DMS153 (cell line): Measurements from ENCODE around the gene SNRNP25.
A peak's percentile ranks its signal among the peaks of the same experiment; 100 is the strongest.

Source experiments
- DNase-seq: peaks from one replicate; lab custom pipeline; 2025; lab: John Stamatoyannopoulos, UW

The SNRNP25 gene

DNA sequence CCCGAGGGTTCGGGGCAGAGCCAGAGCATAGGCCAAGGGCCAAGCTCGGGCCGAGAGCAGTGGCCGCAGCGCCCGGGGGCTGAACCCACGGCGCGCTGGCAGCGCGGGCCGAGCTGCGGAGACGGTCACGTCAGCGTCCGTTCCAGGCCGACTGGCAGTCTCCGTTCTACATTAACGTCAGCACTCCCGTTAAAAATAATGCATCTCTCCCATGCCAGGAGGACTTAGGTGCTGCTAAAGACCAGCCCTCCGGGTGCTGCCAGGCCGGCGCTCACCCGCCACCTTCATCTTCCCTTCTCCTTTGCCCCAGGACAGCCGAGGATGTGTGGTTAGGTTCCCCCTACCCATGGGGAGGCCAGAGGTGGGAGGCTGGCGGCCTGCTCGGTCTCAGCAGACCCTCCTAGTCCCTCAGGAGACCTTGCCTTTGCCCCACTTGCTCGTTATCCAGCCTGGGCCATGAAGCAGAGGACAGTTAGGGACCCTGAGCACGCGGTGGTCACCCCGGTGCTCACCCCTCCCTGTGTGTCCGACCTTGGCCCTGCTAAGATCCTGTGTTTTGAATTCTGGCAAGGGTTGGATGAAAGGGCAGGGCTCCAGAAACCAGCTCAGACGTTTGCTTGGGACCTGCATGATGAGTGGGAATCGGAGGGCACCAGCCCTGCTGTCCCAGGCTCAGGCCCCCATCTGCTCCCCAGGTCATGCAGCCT lies 25.0 kb downstream of the SNRNP25 start:
- no peak for DNase-seq

GRCh38 chr16:79151-80054 lies 25.8 kb downstream of the SNRNP25 start:
- DNase-seq, result no peak

DNA sequence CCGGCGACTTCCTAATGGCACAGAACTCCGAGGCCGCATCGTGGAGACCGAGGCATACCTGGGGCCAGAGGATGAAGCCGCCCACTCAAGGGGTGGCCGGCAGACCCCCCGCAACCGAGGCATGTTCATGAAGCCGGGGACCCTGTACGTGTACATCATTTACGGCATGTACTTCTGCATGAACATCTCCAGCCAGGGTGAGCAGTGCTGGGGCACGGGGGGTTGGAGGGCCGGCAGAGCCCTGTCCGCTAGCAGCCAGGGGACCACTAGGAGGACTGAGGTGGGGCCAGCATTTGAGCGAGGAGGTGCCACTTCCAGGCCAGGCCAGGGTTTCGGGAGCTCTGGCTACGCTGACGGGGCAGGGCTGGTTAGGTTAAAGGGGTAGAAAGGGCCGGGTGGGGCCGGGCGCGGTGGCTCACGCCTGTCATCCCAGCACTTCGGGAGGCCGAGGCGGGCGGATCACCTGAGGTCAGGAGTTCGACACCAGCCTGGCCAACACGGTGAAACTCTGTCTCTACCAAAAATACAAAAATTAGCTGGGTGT lies 29.5 kb downstream of the SNRNP25 start:
- DNase-seq, result no peak

- peak; percentile 57 for DNase-seq
Observed at GRCh38 chr16:83781-84615, 30.4 kb downstream of the SNRNP25 start.

- DNase-seq, result peak; percentile 98
Observed at GRCh38 chr16:84718-85406, 31.2 kb downstream of the SNRNP25 start.

DNA sequence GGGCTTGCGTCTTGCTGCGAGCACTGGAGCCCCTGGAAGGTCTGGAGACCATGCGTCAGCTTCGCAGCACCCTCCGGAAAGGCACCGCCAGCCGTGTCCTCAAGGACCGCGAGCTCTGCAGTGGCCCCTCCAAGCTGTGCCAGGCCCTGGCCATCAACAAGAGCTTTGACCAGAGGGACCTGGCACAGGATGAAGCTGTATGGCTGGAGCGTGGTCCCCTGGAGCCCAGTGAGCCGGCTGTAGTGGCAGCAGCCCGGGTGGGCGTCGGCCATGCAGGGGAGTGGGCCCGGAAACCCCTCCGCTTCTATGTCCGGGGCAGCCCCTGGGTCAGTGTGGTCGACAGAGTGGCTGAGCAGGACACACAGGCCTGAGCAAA lies 31.8 kb downstream of the SNRNP25 start:
- no peak for DNase-seq

GRCh38 chr16:85865-86264 lies 32.2 kb downstream of the SNRNP25 start:
- no peak for DNase-seq

DNA sequence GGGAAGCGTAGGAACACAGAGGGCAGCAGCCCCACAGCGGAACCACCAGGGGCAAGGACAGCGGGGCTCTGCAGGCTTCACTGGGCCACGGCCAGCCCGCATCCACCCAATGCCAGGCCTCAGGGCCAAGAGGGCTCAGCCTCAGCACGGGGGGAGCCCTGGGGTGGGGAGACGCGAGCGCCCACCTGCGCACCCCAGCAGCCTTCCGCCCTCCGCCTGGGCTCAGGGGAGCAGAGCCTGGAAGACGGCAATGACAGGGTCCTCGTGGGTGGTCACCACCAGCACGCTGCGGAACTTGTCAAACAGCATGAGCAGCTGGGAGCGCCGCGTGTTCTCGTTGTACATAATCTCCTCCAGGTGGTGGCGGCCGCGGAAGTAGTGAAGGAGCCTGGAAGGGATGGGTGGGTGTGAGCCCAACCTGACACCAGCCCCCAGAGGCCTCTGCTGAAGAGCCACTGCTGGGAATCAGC lies 32.9 kb downstream of the SNRNP25 start:
- DNase-seq, result no peak

- DNase-seq, result no peak
Observed at GRCh38 chr16:88613-89012, 35.0 kb downstream of the SNRNP25 start.

GRCh38 chr16:89391-90302 lies 36.0 kb downstream of the SNRNP25 start:
- DNase-seq, result no peak

GRCh38 chr16:91484-91883 lies 37.9 kb downstream of the SNRNP25 start:
- peak; percentile 55 for DNase-seq

- no peak for DNase-seq
Observed at GRCh38 chr16:92431-93339, 39.1 kb downstream of the SNRNP25 start.

DNA sequence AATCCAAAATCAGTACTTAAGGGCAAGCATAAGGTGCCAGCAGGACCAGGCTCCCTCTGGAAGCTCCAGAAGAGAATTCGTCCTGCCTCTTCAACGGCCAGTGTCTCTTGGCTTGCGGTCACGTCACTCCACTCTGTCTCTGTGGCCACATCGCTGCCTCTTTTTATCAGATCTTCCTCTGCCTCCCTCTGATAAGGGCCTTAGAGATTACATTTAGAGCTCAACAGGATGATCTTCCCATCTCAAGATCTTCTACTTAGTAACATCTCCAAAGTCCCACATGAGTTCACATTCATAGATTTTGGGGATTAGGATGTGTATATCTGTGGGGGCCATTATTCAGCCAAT lies 41.3 kb downstream of the SNRNP25 start:
- no peak for DNase-seq

- DNase-seq, result peak; percentile 71
Observed at GRCh38 chr16:96935-97381, 43.3 kb downstream of the SNRNP25 start.

DNA sequence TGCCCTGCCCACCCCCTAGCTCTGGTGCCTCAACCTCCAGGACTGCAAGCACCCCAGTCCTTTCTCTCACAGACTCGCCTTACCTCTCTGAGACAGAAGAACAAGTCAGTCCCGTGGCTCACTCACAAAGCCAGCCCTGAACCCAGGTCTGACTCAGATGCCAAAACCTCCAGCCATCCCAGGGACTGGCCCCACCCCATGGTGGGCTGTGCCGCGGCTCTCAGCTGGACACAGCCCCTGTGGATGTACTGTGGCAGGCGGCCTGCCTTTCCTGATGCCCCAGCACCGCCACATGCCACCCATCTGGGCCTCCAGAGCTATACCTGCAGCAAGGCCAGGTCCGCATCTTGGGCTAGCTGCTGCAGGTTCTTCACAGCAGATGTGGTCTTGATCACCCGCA lies 44.2 kb downstream of the SNRNP25 start:
- no peak for DNase-seq

- no peak for DNase-seq
Observed at GRCh38 chr16:100989-101388, 47.4 kb downstream of the SNRNP25 start.

DNA sequence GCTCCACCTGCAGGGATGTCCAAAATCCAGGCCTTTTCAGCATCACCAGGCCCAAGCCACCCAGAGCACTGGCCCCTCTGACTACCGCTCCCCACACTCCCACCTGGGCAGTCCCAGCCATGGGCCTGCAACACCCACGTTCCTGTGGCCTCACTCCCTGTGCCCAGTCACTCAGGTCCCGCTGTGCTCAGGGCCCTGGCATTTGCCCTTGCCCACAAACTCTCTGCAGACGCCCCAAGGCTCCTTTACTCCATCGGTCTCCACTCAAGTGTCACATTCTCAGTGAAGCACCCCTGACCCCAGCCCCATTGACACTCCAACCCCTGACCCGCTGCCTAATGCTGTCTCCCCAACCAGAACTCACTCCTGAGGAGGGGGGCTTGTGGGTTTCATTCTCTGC lies 48.0 kb downstream of the SNRNP25 start:
- no peak for DNase-seq

DNA sequence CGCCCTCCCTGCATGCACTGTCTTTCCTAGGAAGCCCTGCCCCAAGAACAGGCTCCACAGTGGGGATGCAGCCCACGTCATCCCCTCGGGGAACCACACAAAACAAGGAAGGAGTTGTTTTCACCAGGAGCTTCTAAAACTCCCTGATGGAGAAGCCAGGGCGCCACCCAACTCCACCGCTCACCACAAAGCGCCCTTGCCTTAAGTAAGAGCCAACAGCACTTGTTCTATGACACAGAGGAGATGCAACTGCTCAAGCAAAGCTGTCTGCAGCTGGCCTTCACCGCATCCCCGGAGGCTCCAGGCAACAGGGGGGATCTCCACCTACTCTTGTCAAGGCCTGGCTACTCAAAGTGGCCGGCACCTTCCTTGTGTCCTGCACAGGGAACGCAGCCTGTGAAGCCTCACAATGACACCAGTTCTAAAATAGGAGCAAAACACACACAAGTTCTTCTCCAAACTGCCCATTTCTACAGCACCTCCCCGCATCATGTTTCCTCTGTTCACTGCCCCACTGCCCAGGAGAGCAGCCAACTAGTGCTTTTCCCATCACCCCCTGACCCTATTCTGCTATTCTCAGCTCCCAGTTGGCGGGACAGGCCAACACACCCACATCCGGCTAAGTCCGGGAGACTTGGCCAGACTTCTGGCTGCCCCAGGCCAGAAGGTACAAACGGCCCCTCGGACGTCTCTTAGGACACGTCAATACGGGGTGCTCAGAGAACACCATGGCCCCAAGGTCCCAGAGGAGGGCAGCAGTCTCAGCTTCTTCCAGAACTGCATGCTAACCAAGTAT lies 48.6 kb downstream of the SNRNP25 start:
- DNase-seq, result no peak
